Measurements from ENCODE around the gene PGBD1. TPM values are rescaled to one million over a fixed set of nuclear protein-coding genes. Genes with fewer than 3 reads are reported as not detected.

The PGBD1 gene
- total RNA-seq, 4 donors from 2014 or later, result 1.4 to 5.4 (median 4.1) TPM

DNA sequence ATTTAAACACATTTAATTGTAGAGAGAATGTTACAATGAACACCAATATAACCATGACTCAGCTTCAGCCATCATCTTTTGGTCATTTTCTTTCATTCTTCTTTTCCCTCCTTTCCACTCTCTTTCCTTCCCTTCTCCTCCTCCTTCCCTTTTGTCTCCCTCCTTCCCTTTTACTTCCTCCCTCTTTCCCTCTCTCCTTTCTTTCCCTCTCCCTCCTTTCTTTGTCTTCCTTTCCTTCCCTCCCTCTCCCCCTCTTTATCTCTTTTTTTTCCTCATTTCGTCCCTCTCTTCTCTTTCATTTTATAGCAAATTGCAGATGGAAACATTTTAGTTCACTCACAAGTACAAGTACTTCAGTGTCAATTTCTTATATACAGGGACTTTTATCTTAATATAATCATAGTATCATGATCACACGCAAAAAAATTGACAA lies 70.1 kb downstream of the PGBD1 start:
- no peaks in the 10 kb centered on the region for H3K9me3 ChIP-seq
- peaks cover 8 to 30% of the 10 kb centered on the region in 2 donors for H3K4me1 ChIP-seq
- no peak overlapping the region for H3K27ac ChIP-seq
- 77% methylated on average over 2 of the region's 2 CpGs for WGBS, 2 donors
- H3K36me3 ChIP-seq, result no peaks in the 10 kb centered on the region
- no peaks in the 10 kb centered on the region for H3K27me3 ChIP-seq
- DNase-seq, result no peak
- no peak for TF ChIP-seq POLR2A (IDR thresholded peaks at IDR 0.05)
- TF ChIP-seq, protein P1, sequence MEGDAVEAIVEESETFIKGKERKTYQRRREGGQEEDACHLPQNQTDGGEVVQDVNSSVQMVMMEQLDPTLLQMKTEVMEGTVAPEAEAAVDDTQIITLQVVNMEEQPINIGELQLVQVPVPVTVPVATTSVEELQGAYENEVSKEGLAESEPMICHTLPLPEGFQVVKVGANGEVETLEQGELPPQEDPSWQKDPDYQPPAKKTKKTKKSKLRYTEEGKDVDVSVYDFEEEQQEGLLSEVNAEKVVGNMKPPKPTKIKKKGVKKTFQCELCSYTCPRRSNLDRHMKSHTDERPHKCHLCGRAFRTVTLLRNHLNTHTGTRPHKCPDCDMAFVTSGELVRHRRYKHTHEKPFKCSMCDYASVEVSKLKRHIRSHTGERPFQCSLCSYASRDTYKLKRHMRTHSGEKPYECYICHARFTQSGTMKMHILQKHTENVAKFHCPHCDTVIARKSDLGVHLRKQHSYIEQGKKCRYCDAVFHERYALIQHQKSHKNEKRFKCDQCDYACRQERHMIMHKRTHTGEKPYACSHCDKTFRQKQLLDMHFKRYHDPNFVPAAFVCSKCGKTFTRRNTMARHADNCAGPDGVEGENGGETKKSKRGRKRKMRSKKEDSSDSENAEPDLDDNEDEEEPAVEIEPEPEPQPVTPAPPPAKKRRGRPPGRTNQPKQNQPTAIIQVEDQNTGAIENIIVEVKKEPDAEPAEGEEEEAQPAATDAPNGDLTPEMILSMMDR (IDR thresholded peaks at IDR 0.05), result no peak
- intact Hi-C loops (cut with DNase I), result loop anchor here (10.0 kb wide), 1 partner anchor 87 kb away; the partner anchor contains the start of gene ZSCAN26
- no peak overlapping the region for H3K4me3 ChIP-seq (replicated peaks in 1 of 3)

Small RNA genes within 50 kb of the gene (small RNA-seq; reads per million reads assigned to genes)
- gene AL021997.1 (not detected), gene AL021997.2 (not detected)

Other genes with a start within 250 kb of the PGBD1 start
- 1 to 10 TPM; 1.7 to 5.3 (median 4.0) TPM for gene ZNF165, start 201.0 kb upstream of the PGBD1 start, total RNA-seq
- gene ZSCAN16, start 157.0 kb upstream of the PGBD1 start, total RNA-seq, result 1 to 10 TPM; 5.8 to 7.9 (median 7.4) TPM
- gene ZKSCAN8, start 139.7 kb upstream of the PGBD1 start, total RNA-seq, result 10 to 100 TPM; 21.5 to 44.2 (median 26.8) TPM
- gene ZSCAN9, start 56.3 kb upstream of the PGBD1 start, total RNA-seq, result 10 to 100 TPM; 13.0 to 18.7 (median 14.8) TPM
- 1 to 10 TPM; 4.4 to 5.9 (median 5.2) TPM for gene ZKSCAN4, start 29.3 kb upstream of the PGBD1 start, total RNA-seq
- gene NKAPL, start 22.3 kb upstream of the PGBD1 start, total RNA-seq, result under 1 TPM in 3 of 4 donors, not detected in 1; 0.67 to 0.68 (median 0.67) TPM
- 10 to 100 TPM; 20.9 to 41.2 (median 36.2) TPM for gene ZSCAN26, start 14.4 kb upstream of the PGBD1 start, total RNA-seq
- 10 to 100 TPM; 17.2 to 70.1 (median 57.5) TPM for gene ZSCAN31, start 54.6 kb downstream of the PGBD1 start, total RNA-seq
- 10 to 100 TPM in 1 of 4 donors, 1 to 10 TPM in 3; 7.0 to 10.5 (median 8.6) TPM for gene ZKSCAN3, start 68.4 kb downstream of the PGBD1 start, total RNA-seq
- 10 to 100 TPM in 2 of 4 donors, 1 to 10 TPM in 2; 8.1 to 13.3 (median 9.5) TPM for gene ZSCAN12, start 118.2 kb downstream of the PGBD1 start, total RNA-seq
- gene ZSCAN23, start 161.9 kb downstream of the PGBD1 start, total RNA-seq, result 1 to 10 TPM; 4.1 to 8.2 (median 6.6) TPM
- gene GPX6, start 234.2 kb downstream of the PGBD1 start, total RNA-seq, result not detected
- gene GPX5, start 244.3 kb downstream of the PGBD1 start, total RNA-seq, result not detected